HepG2 (cell line): ENCODE data around the gene NOTUM. TPM values are rescaled to one million over a fixed set of nuclear protein-coding genes. Genes with fewer than 3 reads are reported as not detected.

Source experiments
- AGO1 ChIP-seq: fragments of 200-400 bp; formaldehyde crosslinking; IDR thresholded peaks from 2 replicates; pipeline ENCODE4 v1.6.1; 2017; ENCODE audit warnings: mild to moderate bottlenecking, low read depth, low read length, moderate library complexity; ENCODE audit not compliant: poor library complexity, severe bottlenecking
- ATAD3A ChIP-seq: sonication (generic); formaldehyde crosslinking; IDR thresholded peaks from 2 replicates; pipeline ENCODE4 v1.4.0; 2020; ENCODE audit warnings: missing genetic modification reagents
- DMTF1 ChIP-seq: sonication (generic); formaldehyde crosslinking; IDR thresholded peaks from 2 replicates; pipeline ENCODE4 v1.4.0; 2020; ENCODE audit warnings: mild to moderate bottlenecking, missing genetic modification reagents
- E2F1 ChIP-seq: sonication (generic); formaldehyde crosslinking; IDR thresholded peaks from 2 replicates; pipeline ENCODE4 v1.5.0; 2020; ENCODE audit warnings: missing genetic modification reagents
- FOXP1 ChIP-seq, 2 experiments: fragments of 450-650 bp in 1 of 2; IDR thresholded peaks; 2 replicates each; pipeline ENCODE4 v1.6.1; 2017 to 2018; ENCODE audit warnings: antibody characterized with exemption in 1 of 2
- GZF1 ChIP-seq: sonication (generic); formaldehyde crosslinking; IDR thresholded peaks from 2 replicates; pipeline ENCODE4 v1.5.1; 2020; ENCODE audit warnings: mild to moderate bottlenecking, missing genetic modification reagents
- MIXL1 ChIP-seq: IDR thresholded peaks from 2 replicates; pipeline ENCODE4 v1.6.1; 2016
- NR2F2 ChIP-seq: IDR thresholded peaks from 2 replicates; pipeline ENCODE4 v1.6.1; 2012; ENCODE audit warnings: low read depth, inconsistent platforms, borderline replicate concordance
- RBFOX2 ChIP-seq: fragments of 200-400 bp; formaldehyde crosslinking; IDR thresholded peaks from 2 replicates; pipeline ENCODE4 v1.6.1; 2017; ENCODE audit warnings: low read depth, mild to moderate bottlenecking, low read length
- RFX5 ChIP-seq: IDR thresholded peaks from 2 replicates; pipeline ENCODE4 v1.6.1; 2011; ENCODE audit warnings: low read depth, low read length, improper control_type of control experiment
- STAT6 ChIP-seq: sonication (generic); formaldehyde crosslinking; IDR thresholded peaks from 2 replicates; pipeline ENCODE4 v1.4.0; 2020; ENCODE audit warnings: missing genetic modification reagents, mild to moderate bottlenecking, borderline replicate concordance
- ZIK1 ChIP-seq: sonication (generic); formaldehyde crosslinking; IDR thresholded peaks from 2 replicates; pipeline ENCODE4 v1.5.0; 2020; ENCODE audit warnings: mild to moderate bottlenecking, low read depth, missing genetic modification reagents, borderline replicate concordance
- ZNF232 ChIP-seq: sonication (generic); formaldehyde crosslinking; IDR thresholded peaks from 2 replicates; pipeline ENCODE4 v1.4.0; 2020; ENCODE audit warnings: missing genetic modification reagents, borderline replicate concordance
- ZNF264 ChIP-seq: sonication (generic); formaldehyde crosslinking; IDR thresholded peaks from 2 replicates; pipeline ENCODE4 v1.4.0; 2020; ENCODE audit warnings: missing genetic modification reagents
- polyA plus RNA-seq, 8 experiments: library from polyadenylated mRNA; depleted of rRNA in 3 of 8; stranded (reverse) in 7 of 8; unstranded in 1 of 8; fragments of >200 nt; fragmentation: Illumina TruSeq in 4 of 8; extraction: Trizol in 4 of 8; gene quantifications; 2 replicates each; pipeline versions ENCODE4 v1.2.1 to v1.2.3, GENCODE V29; 2011 to 2016; ENCODE audit warnings: low read depth in 4 of 8, missing spikeins in 1 of 8, mixed read lengths in 1 of 8; ENCODE audit not compliant: insufficient read depth in 1 of 8
- total RNA-seq, 5 experiments: library from RNA; depleted of rRNA; stranded (reverse); fragments of >200 nt; fragmentation: Illumina TruSeq; extraction: Trizol; gene quantifications; 2 replicates each; pipeline ENCODE4 v1.2.3, GENCODE V29; 2016; ENCODE audit warnings: low read depth in 1 of 5
- TF ChIP-seq, protein P1 (sequence below): sonication (generic); formaldehyde crosslinking; IDR thresholded peaks from 2 replicates; pipeline ENCODE4 v1.4.0; 2020; ENCODE audit warnings: mild to moderate bottlenecking, missing genetic modification reagents
- TF ChIP-seq, protein P2 (sequence below): fragments of 450-650 bp; IDR thresholded peaks from 2 replicates; pipeline ENCODE4 v1.6.1; 2016

NOTUM gene
- total and polyA plus RNA-seq, 2 of the 13 experiments (the other 11 are each of a cell fraction or from before 2014, with no cell fraction given): 150 to 160 TPM

DNA sequence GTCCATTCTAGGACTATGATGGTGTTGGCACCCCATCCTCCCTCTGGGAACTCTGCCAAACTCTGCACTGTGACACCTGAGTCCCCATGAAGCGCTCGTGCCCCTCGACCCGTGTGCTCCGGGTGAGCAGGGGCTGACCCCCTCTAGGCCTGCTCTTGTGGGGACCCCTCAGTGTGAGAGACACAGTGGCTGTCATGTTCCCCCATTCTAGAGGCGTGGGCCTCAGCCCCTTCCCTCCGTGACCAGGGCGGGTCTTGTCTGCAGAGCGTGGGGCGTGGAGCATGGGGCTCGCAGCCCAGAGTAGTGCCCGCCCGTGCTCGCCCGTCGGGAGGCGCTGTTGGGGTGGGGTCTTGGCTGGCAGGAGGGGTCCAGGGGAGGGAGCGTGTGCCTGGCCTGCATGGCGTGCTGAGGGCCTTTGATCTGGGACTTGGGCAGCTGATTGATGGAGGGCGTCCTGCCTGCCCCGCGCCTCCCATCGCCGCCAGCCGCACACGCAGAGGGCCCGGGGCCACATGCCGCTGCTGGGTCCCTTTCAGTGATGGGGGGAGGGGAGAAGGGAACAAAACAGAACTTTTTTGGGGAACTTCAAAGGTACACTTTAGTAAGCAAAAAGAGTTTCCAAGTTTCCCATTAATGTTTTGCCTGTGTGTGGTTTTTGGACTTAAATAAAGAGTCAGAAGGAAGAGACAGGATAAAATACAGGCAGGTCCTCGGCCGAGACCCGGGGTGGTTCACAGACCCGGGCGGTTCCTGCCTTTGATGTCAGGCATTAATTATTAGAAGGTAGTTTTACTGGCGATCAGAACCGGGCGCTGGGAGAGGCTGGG lies 39.2 kb upstream of the NOTUM start (continued):
- TF ChIP-seq, protein P1, sequence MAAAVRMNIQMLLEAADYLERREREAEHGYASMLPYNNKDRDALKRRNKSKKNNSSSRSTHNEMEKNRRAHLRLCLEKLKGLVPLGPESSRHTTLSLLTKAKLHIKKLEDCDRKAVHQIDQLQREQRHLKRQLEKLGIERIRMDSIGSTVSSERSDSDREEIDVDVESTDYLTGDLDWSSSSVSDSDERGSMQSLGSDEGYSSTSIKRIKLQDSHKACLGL (CRISPR knock-in tag): peak; percentile 22; the same call in 1 of the 2 replicates
- TF ChIP-seq ZNF232 (CRISPR knock-in tag): no peak
- TF ChIP-seq STAT6: peak; percentile 56; the same call in 1 of the 2 replicates
- peak; percentile 4; the same call in 1 of the 2 replicates for TF ChIP-seq MIXL1 (CRISPR knock-in tag)
- peak; percentile 43 for TF ChIP-seq AGO1
- no peak for TF ChIP-seq E2F1 (CRISPR knock-in tag)
- TF ChIP-seq GZF1 (CRISPR knock-in tag): peak; percentile 85; the same call in 1 of the 2 replicates
- no peak for TF ChIP-seq RFX5
- TF ChIP-seq RBFOX2: peak; percentile 84
- TF ChIP-seq, protein P2, sequence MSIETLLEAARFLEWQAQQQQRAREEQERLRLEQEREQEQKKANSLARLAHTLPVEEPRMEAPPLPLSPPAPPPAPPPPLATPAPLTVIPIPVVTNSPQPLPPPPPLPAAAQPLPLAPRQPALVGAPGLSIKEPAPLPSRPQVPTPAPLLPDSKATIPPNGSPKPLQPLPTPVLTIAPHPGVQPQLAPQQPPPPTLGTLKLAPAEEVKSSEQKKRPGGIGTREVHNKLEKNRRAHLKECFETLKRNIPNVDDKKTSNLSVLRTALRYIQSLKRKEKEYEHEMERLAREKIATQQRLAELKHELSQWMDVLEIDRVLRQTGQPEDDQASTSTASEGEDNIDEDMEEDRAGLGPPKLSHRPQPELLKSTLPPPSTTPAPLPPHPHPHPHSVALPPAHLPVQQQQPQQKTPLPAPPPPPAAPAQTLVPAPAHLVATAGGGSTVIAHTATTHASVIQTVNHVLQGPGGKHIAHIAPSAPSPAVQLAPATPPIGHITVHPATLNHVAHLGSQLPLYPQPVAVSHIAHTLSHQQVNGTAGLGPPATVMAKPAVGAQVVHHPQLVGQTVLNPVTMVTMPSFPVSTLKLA: 0 out of 2 replicates have a peak, but pooled peaks have one; percentile 15
- no peak for TF ChIP-seq ATAD3A (CRISPR knock-in tag)
- TF ChIP-seq DMTF1 (CRISPR knock-in tag): no peak
- no peak for TF ChIP-seq NR2F2
- no peak for TF ChIP-seq FOXP1 (IDR thresholded peaks at IDR 0.05)
- TF ChIP-seq FOXP1 (CRISPR knock-in tag; IDR thresholded peaks at IDR 0.05): peak; percentile 6; the same call in 1 of the 2 replicates
- no peak; the same call in 1 of the 2 replicates for TF ChIP-seq ZNF264 (CRISPR knock-in tag)
- TF ChIP-seq ZIK1 (CRISPR knock-in tag): no peak
